ENCODE measurements around the gene CSNK1D.

CSNK1D gene

GRCh38 chr17:82273327-82274133 is at the start of gene CSNK1D:
Gene CSNK1D, minus strand, starts transcription at chr17:82273700. Its CDS starts 319 bp downstream, at chr17:82273381.
- peak; percentile 30 to 95 (median 79) for DNase-seq

DNA sequence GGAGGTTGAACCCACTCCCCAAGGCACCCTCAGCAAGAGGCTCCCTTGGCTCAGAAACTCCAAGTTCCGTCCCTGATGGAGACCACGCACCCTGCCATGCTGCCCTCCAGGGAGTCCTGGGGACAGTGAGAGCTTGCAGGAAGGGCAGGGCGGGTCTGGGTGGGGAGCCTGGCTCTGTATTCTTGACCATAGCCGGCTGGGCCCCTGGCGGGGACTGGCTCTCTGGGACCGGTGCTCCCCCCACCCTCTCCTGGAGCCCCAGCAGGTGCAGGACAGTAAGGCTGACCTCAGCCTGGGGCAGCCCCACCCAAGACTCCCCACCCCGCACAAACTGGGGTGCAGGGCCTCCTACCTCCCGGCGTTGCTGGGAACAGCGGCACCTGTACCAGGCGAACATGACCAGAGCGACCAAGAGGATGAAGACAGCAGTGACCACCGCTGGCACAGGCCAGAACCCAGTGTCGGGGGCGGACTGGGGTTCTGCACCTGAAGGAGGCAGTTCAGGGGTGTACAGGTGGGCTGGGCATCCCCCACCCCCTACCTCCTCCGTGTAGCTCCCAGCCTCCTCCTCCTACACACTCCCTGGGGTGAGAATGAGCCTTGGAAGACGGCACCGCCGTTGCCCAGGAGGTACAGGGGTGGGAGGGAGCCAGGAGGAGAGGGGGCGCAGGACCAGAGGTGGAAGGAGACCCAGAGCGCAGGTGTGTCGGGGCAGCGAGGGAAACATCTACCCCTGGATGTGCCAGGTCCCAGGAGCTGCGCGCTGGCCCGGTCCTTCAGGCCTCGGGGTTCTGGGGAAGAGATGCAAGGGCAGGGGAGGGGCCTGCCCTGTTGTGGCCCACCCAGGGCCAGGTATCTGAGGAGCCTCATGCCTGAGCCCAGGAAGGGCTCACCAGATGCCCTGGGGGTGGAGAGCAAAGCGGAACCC is 49.3 kb upstream of the CSNK1D start:
- DNase-seq = no peak

DNA sequence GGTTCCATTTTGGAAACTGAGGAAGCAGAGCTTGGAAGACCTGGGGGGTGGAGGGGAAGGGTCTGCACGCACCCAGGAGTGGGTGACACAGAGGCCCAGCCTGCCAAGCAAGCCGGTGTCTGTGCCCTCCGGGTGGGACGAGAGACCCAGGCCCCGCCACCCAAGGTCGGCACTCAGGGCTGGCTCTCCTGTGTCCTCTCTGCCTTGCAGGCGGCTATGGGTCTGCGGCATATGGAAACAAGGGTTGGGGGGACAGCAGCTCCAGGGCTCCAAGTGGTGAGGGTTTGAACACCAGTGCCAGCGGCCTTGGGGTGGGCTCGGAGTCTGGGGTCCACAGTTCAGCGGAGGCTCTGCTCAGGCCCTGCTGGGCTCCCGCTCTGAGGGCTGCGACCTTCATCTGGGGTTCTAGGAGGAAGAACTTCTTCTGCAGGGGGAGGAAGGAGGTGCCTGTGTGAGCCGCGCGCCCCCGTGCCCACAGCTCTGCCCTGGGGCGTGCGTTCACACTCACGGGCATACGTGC is 48.5 kb upstream of the CSNK1D start:
- DNase-seq = no peak

- DNase-seq = peak in 5 of 56 donors; percentile 10 to 27 (median 16)
Measured at GRCh38 chr17:82320956-82321927, 47.7 kb upstream of the CSNK1D start.

DNA sequence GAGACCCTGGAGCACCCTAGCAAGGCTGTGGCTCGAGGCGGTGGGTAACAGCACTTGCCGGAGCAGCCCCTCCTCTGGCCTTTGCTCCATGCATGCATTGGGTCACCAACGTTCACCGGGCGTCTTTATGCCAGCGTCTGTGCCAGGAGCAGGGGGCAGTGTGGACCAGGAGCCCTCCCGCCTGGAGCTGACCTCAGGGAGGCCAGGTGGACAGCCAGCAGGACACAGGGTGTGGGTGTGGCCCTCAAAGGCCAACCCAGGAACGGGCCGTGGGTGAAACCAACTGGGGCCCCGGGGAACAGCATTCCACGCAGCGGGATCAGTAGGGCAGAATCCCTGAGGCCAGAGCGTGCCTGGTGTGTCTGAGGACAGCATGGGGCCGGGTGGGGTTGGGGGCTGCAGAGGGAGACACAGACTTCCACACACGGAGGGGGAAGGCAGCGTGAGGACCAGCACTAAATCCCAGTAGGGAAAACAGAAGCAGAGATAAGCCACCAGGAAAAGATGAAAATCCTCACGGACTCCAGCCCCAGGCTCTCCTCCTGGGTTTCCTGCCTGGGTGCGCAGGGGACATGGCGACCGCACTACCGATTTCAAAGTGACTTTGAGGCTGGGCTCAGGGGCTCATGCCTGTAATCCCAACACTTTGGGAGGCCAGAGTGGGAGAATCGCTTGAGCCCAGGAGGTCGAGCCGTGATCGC is 46.8 kb upstream of the CSNK1D start:
- DNase-seq = no peak

- no peak for DNase-seq
Measured at GRCh38 chr17:82319619-82320062, 46.1 kb upstream of the CSNK1D start.

DNA sequence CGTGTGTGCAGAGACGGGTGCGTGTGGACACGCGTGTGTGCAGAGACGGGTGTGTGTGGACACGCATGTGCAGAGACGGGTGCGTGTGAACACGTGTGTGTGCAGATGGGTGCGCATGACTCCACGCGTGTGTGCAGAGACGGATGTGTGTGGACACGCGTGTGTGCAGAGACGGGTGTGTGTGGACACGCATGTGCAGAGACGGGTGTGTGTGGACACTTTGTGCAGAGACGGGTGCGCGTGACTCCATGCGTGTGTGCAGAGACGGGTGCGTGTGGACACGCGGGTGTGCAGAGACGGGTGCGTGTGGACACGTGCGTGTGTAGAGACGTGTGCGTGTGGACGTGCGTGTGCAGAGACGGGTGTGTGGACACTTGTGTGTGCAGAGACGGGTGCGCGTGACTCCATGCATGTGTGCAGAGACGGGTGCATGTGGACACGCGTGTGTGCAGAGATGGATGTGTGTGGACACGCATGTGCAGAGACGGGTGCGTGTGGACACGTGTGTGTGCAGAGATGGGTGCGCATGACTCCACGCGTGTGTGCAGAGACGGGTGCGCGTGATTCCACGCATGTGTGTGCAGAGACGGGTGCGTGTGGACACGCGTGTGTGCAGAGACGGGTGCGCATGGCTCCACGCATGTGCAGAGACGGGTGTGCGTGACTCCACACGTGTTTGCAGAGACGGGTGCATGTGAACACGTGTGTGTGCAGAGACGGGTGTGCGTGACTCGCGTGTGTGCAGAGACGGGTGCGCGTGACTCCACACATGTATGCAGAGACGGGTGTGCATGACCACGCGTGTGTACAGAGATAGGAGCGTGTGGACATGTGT is 45.5 kb upstream of the CSNK1D start:
- DNase-seq = no peak

GRCh38 chr17:82318169-82318498 is 44.6 kb upstream of the CSNK1D start:
- DNase-seq = no peak

DNA sequence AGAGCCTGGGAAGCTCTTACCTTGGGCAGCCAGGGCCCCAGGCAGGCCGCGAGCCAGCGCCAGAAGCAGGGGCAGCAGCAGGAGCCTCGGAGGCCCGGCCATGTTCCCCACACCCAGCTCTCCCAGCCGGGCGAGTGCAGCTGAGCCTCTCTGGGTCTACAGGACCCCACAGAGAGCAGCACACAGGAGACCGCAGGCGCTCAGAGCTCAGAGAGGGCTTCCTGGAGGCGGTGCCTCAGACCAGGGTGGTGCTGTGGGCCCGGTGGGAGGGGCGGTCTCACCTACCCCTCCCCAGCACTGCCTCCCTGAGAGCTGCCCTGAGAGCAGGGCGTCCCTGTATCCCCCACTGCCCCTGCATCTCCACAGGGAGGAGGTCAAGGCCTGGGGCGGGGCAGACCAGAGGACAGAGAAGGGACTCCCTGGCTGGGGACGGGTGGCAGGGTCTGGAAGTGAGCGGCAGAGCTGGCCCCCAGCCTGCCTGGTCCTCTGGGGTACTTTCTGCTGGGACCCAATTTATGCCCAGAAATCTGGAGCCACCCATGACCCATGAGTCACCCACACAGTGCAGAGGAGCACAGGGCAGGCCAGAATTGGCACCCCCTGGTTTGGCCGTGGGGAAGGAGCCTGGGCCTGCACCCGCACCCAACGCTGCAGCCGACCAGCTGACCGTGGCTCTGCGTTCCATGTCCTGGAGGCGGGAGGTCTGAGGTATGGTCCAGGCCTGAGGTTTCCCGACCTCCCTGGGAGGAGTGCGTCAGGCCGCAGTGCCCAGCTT is 44.1 kb upstream of the CSNK1D start, which contains the start of gene CD7:
CD7 (minus strand) TSS at position 215 of the 775 bp plus-strand sequence; CDS start at position 102, 113 bp downstream.
- no peak for DNase-seq

DNA sequence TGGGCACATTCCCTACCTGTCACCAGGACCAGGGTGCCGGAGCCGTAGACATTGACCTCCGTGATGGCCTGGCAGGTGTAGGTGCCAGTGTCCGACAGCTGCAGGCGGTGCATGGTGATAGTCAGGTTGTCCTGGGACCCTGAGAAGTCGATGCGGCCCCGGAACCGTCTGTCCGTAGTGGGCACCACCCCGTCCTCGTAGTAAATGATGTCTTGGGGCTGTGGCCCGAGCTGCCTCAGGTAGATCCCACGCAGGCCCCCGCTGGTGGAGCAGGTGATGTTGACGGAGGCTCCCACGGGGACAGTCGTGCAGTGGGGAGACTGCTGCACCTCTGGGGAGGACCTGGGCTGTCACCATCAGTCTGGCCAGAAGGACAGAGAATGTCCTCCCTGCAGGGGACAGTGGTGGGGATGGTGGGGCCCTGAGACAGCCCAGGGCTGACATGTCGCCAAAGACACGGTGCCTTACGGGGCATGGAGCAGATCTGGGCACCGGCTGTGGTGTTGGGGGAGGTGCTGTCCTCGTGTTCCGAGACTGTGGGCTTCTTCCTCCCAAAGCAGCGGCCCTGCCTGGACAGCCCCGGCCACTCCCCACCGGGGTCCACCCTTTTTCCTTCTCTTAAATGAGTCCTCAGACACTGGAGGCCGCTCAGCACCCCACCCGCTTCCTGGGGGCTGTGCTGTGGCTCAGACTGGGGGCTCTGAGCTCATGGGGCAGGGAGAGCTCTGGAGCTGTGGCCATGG is 43.3 kb upstream of the CSNK1D start:
- DNase-seq = no peak

DNA sequence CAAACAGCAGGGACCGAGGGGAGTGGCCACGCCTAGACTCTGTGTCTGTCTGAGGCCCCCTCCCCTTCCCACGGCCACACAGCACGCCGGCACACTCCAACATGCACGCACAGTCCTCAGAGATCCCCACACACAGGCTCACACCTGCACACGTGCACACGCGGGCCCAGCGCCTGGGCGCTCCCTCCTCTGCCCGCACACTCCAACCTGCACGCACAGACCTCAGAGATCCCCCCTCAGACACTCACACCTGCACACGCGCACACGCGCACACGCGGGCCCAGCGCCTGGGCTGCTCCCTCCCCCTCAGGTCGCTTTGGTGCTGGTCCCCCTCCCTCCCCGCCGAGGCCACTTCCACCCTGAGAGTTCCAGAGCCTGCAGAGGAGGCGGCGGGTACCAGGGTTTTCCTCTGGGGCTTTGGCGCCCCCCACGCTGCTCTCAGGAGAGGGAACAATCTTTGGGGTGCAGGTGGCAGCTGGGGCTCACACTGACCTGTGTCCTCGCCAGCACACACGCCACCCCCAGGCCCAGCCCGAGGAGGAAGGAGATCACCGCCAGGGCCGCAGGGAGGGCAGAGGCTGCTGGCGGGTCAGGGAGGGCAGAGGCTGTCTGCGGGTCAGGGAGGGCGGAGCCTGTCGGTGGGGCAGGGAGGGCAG is 42.3 kb upstream of the CSNK1D start:
- peak in 1 of 56 donors; percentile 11 for DNase-seq

DNA sequence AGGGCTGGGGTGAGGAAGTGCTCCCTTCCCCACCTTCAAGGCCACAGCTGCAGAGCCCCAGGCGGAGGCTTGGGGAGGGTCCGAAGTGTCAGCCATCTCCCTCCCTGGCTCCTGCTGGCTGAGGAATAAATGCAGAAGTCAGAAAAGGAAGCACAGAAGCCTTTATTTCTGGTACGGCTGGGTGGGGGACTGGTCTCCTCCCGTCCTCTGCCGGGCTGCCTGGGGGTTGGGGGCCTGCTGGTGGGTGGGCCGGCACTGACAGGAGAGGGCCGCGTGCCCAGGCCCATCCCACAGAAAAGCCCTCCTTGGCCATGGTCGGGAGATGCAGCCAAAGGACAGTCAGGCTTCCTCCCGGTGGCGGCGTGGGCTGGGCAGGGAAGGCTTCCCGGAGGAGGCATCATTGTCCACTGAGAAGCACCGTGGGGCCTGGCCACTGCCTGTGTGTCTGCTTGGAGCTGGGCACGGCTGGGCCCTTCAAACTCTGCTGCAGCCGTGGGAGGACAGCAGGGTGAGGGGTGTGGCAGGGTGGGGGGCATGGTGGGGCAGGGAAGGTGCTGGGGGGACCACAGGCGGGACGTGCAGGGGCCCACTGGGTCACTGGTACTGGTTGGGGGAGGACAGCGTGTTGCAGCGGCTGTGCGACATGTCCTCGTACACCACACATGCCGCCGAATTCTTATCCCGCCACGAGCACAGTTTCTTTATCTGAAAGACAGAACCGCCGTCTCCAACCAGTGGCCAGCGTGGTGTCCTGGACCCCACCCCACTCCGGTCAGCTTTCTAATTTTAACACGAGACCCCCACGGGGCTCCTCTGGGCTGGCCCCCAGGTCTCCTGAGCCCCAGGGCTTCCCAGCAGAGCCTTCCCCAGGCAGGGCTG is 41.5 kb upstream of the CSNK1D start:
- DNase-seq = no peak

GRCh38 chr17:82314012-82314726 is 40.7 kb upstream of the CSNK1D start:
- no peak for DNase-seq

- DNase-seq = no peak
Measured at GRCh38 chr17:82313195-82314011, 39.9 kb upstream of the CSNK1D start.
